Measurements from ENCODE around the gene ZNF740. TPM values are rescaled to one million over a fixed set of nuclear protein-coding genes. Genes with fewer than 3 reads are reported as not detected.

The ZNF740 gene
- total RNA-seq, 1 experiment from 2014 or later, result 65.8 TPM

GRCh38 chr12:53147653-53148052 lies 32.9 kb upstream of the ZNF740 start:
- Histone ChIP-seq H3K9me2 (ENCODE audit: insufficient read depth) (no peaks in the 10 kb centered on the region), H3K27me3 (ENCODE audit: insufficient read depth, low read depth) (no peaks in the 10 kb centered on the region), H2AFZ (no peak overlapping the region), H3K4me2 (no peak overlapping the region), H3K4me3 (no peak overlapping the region), H3K36me3 (ENCODE audit: low read depth) (no peaks in the 10 kb centered on the region), H3K79me2 (ENCODE audit: low read depth) (no peaks in the 10 kb centered on the region), H3K9me3 (ENCODE audit: insufficient read depth, low read depth) (no peaks in the 10 kb centered on the region), H4K20me1 (ENCODE audit: insufficient read depth) (no peaks in the 10 kb centered on the region), H3F3A (ENCODE audit: insufficient read depth, low read depth) (peaks cover 12% of the 10 kb centered on the region; the same call in 1 of the 2 replicates), H3K27ac (no peak overlapping the region), H3K4me1 (replicated peaks; ENCODE audit: insufficient read depth) (no peaks in the 10 kb centered on the region)
- BruUV-seq (replicated peaks), result no TSS peak
- intact Hi-C loops (cut with micrococcal nuclease; ENCODE audit: unreplicated experiment), result no loop called here
- TF ChIP-seq EZH2 (IDR thresholded peaks at IDR 0.05; ENCODE audit: low read depth), result no peak
- TF ChIP-seq CTCF (conservative IDR thresholded peaks at IDR 0.05), result no peak
- ChIA-PET CTCF (no interaction called here), POLR2A (ENCODE audit: unreplicated experiment) (no interaction called here)
- no peak for DNase-seq

GRCh38 chr12:53151039-53151438 lies 29.5 kb upstream of the ZNF740 start:
- Histone ChIP-seq H3K9me3 (ENCODE audit: insufficient read depth, low read depth) (no peaks in the 10 kb centered on the region), H3K4me1 (replicated peaks; ENCODE audit: insufficient read depth) (no peaks in the 10 kb centered on the region), H3K27me3 (ENCODE audit: insufficient read depth, low read depth) (no peaks in the 10 kb centered on the region), H3K4me2 (no peak overlapping the region), H3K79me2 (ENCODE audit: low read depth) (no peaks in the 10 kb centered on the region), H3F3A (ENCODE audit: insufficient read depth, low read depth) (peaks cover 12% of the 10 kb centered on the region; the same call in 1 of the 2 replicates), H3K36me3 (ENCODE audit: low read depth) (no peaks in the 10 kb centered on the region), H3K9me2 (ENCODE audit: insufficient read depth) (no peaks in the 10 kb centered on the region), H3K4me3 (no peak overlapping the region), H4K20me1 (ENCODE audit: insufficient read depth) (no peaks in the 10 kb centered on the region), H2AFZ (no peak overlapping the region), H3K27ac (no peak overlapping the region)
- POLR2A ChIA-PET (ENCODE audit: unreplicated experiment), result no interaction called here
- CTCF ChIA-PET, result no interaction called here
- intact Hi-C loops (cut with micrococcal nuclease; ENCODE audit: unreplicated experiment), result no loop called here
- DNase-seq, result no peak
- TF ChIP-seq CTCF (conservative IDR thresholded peaks at IDR 0.05) (no peak), EZH2 (IDR thresholded peaks at IDR 0.05; ENCODE audit: low read depth) (no peak)
- BruUV-seq (replicated peaks), result no TSS peak

GRCh38 chr12:53152390-53152789 lies 28.1 kb upstream of the ZNF740 start:
- Histone ChIP-seq H3F3A (ENCODE audit: insufficient read depth, low read depth) (peaks cover under 1% of the 10 kb centered on the region; the same call in 1 of the 2 replicates), H3K27ac (no peak overlapping the region), H3K4me3 (no peak overlapping the region), H3K9me2 (ENCODE audit: insufficient read depth) (no peaks in the 10 kb centered on the region), H3K27me3 (ENCODE audit: insufficient read depth, low read depth) (no peaks in the 10 kb centered on the region), H3K4me1 (replicated peaks; ENCODE audit: insufficient read depth) (no peaks in the 10 kb centered on the region), H4K20me1 (ENCODE audit: insufficient read depth) (no peaks in the 10 kb centered on the region), H3K4me2 (no peak overlapping the region), H3K9me3 (ENCODE audit: insufficient read depth, low read depth) (no peaks in the 10 kb centered on the region), H3K79me2 (ENCODE audit: low read depth) (no peaks in the 10 kb centered on the region), H2AFZ (no peak overlapping the region), H3K36me3 (ENCODE audit: low read depth) (no peaks in the 10 kb centered on the region)
- no TSS peak for BruUV-seq (replicated peaks)
- DNase-seq, result no peak
- no peak for TF ChIP-seq EZH2 (IDR thresholded peaks at IDR 0.05; ENCODE audit: low read depth)
- intact Hi-C loops (cut with micrococcal nuclease; ENCODE audit: unreplicated experiment), result no loop called here
- ChIA-PET POLR2A (ENCODE audit: unreplicated experiment) (no interaction called here), CTCF (interaction anchor here (1.1 kb wide), 1 partner anchor 169 kb away, joined by 3 read pairs; the partner anchor contains the start of gene AAAS)

All from PC-9 (cell line).